ENCODE results near the gene SMAD7. TPM values are rescaled to one million over a fixed set of nuclear protein-coding genes. Genes with fewer than 3 reads are reported as not detected.
"Not testable (repeated sequence)": the region's sequence is repeated elsewhere in the genome, so short reads cannot be mapped to it uniquely, and the experiment has no call there.

Gene SMAD7
- polyA plus RNA-seq, 4 donors: 17.2 to 64.1 (median 21.2) TPM

- no peaks in the 10 kb centered on the region for H3K27me3 ChIP-seq (ENCODE audit: control insufficient read depth in 3 of 3, insufficient read depth in 3 of 3, low read length in 3 of 3)
- no peaks in the 10 kb centered on the region for H3K36me3 ChIP-seq (ENCODE audit: control insufficient read depth in 3 of 3, insufficient read depth in 2 of 3, low read depth in 1 of 3, low read length in 3 of 3)
- FAIRE-seq (no peak), DNase-seq (no peak)
- H3K4me3 ChIP-seq (ENCODE audit: low read depth in 1 of 3, low read length in 3 of 3): no peak overlapping the region
- WGBS, 3 donors: 87 to 92% (median 90%) methylated on average over 15 of the region's 15 CpGs
- no peak overlapping the region for H3K27ac ChIP-seq (ENCODE audit: low read depth in 1 of 3, low read length in 2 of 3)
- peaks cover 0 to 17% (median 0%) of the 10 kb centered on the region in 3 donors for H3K4me1 ChIP-seq (ENCODE audit: control insufficient read depth in 3 of 3, insufficient read depth in 2 of 3, low read depth in 1 of 3, low read length in 2 of 3)
- no peaks in the 10 kb centered on the region for H3K9me3 ChIP-seq (ENCODE audit: control insufficient read depth in 2 of 2, insufficient read depth in 1 of 2, low read depth in 1 of 2, low read length in 1 of 2)
These were observed 76.0 kb downstream of the SMAD7 start for GRCh38 chr18:48874701-48875162.

- Histone ChIP-seq H3K27ac (ENCODE audit: low read depth in 1 of 3, low read length in 2 of 3) (no peak overlapping the region), H3K4me1 (ENCODE audit: control insufficient read depth in 3 of 3, insufficient read depth in 2 of 3, low read depth in 1 of 3, low read length in 2 of 3) (peaks cover 0 to 14% (median 0%) of the 10 kb centered on the region in 3 donors), H3K27me3 (ENCODE audit: control insufficient read depth in 3 of 3, insufficient read depth in 3 of 3, low read length in 3 of 3) (no peaks in the 10 kb centered on the region), H3K9me3 (ENCODE audit: control insufficient read depth in 2 of 2, insufficient read depth in 1 of 2, low read depth in 1 of 2, low read length in 1 of 2) (no peaks in the 10 kb centered on the region), H3K4me3 (ENCODE audit: low read depth in 1 of 3, low read length in 3 of 3) (no peak overlapping the region), H3K36me3 (ENCODE audit: control insufficient read depth in 3 of 3, insufficient read depth in 2 of 3, low read depth in 1 of 3, low read length in 3 of 3) (no peaks in the 10 kb centered on the region)
- FAIRE-seq (no peak), DNase-seq (no peak)
- WGBS, 3 donors: 75 to 92% (median 81%) methylated on average over 5 of the region's 5 CpGs
These were observed 76.5 kb downstream of the SMAD7 start for GRCh38 chr18:48874233-48874632.

DNA sequence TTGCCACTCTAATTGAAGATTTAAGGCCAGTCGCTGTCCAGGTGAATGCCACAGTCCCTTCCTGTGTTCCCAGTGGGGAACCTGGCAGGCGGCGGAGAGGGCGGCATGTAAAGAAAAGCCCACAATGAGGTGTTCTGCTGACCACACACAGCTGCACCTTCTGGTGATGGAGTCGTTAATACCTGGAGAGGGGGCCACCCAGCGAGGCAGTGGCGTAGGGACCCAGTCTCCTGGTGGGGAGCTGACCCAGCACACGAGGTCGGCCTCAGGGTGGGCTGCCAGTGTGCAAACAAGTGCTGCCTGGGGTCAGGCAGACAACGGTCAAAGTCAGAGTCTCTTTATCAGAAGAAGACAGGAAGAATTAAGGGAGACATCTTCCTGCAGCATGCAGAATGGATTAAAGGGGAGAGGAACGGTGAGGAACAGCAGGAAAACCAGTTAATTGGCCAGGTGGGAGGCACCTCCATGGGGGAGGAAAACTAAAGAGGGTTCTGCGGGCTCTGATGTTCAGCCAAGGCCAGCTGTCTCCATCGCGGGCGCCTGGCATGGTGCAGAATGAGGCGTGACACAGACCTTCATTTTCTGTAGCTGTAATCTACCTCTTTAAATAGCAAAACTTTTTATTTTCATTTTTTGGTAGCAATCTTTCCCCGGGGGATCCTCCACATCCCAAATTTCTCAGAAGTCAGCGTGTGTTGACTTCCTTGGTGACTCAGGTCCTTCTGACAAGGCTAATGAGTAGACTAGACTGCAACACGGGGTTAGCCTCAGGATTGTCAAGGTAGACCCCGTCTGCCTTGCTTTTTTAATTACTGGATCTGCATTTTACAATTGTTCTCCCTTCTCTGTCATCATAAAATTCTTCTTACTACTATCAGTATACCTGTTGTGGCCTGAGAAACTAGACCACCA is 78.3 kb downstream of the SMAD7 start:
- no peaks in the 10 kb centered on the region for H3K9me3 ChIP-seq (ENCODE audit: control insufficient read depth in 2 of 2, insufficient read depth in 1 of 2, low read depth in 1 of 2, low read length in 1 of 2)
- H3K4me3 ChIP-seq (ENCODE audit: low read depth in 1 of 3, low read length in 3 of 3): no peak overlapping the region
- H3K36me3 ChIP-seq (ENCODE audit: control insufficient read depth in 3 of 3, insufficient read depth in 2 of 3, low read depth in 1 of 3, low read length in 3 of 3): no peaks in the 10 kb centered on the region
- FAIRE-seq: no peak
- no peaks in the 10 kb centered on the region for H3K27me3 ChIP-seq (ENCODE audit: control insufficient read depth in 3 of 3, insufficient read depth in 3 of 3, low read length in 3 of 3)
- WGBS, 3 donors: 78 to 87% (median 83%) methylated on average over 20 of the region's 20 CpGs
- no peak overlapping the region for H3K27ac ChIP-seq (ENCODE audit: low read depth in 1 of 3, low read length in 2 of 3)
- DNase-seq: no peak
- H3K4me1 ChIP-seq (ENCODE audit: control insufficient read depth in 3 of 3, insufficient read depth in 2 of 3, low read depth in 1 of 3, low read length in 2 of 3): peaks cover 0 to 14% (median 0%) of the 10 kb centered on the region in 3 donors

DNA sequence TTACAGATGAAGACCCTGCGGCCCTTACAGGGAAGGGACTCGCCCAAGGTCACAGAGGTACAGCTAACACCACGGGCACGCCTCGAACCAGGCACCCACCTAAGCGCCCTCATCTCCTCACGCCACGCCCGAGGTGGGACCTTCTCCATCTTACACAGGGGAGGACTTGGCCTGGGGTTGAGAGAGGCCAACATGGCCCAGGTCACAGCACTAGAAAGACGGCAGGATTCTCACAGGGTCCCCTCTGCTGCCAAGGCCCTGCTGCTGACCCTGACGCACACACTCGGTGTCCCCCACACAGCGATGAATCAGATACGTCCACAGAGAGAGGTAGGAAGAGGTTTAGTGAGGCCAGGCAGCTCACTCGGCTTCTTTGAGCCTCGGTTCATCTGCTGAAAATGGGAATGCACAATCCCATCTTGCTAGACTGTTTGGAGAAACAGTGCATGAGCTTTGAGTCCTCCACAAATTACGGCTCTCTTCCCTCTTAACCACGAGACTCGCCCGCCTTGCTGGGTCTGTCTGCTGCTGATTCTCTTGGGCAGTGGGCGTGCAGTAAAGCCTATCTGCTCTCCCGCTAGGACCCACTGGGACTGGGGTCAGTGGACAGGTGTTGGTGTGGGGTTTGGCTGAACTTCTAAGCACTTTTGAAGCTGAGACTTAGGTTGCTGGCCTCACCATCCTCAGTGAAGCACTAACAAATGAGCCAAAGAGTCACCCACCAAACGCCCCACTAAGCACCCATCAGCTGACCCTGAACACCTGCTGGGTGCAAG is 79.2 kb downstream of the SMAD7 start:
- Histone ChIP-seq H3K4me3 (ENCODE audit: low read depth in 1 of 3, low read length in 3 of 3) (no peak overlapping the region), H3K36me3 (ENCODE audit: control insufficient read depth in 3 of 3, insufficient read depth in 2 of 3, low read depth in 1 of 3, low read length in 3 of 3) (no peaks in the 10 kb centered on the region), H3K27ac (ENCODE audit: low read depth in 1 of 3, low read length in 2 of 3) (no peak overlapping the region), H3K9me3 (ENCODE audit: control insufficient read depth in 2 of 2, insufficient read depth in 1 of 2, low read depth in 1 of 2, low read length in 1 of 2) (no peaks in the 10 kb centered on the region), H3K27me3 (ENCODE audit: control insufficient read depth in 3 of 3, insufficient read depth in 3 of 3, low read length in 3 of 3) (no peaks in the 10 kb centered on the region), H3K4me1 (ENCODE audit: control insufficient read depth in 3 of 3, insufficient read depth in 2 of 3, low read depth in 1 of 3, low read length in 2 of 3) (peaks cover 0 to 14% (median 0%) of the 10 kb centered on the region in 3 donors)
- no peak for FAIRE-seq
- WGBS, 3 donors: 84 to 90% (median 85%) methylated on average over 23 of the region's 23 CpGs
- DNase-seq: no peak

DNA sequence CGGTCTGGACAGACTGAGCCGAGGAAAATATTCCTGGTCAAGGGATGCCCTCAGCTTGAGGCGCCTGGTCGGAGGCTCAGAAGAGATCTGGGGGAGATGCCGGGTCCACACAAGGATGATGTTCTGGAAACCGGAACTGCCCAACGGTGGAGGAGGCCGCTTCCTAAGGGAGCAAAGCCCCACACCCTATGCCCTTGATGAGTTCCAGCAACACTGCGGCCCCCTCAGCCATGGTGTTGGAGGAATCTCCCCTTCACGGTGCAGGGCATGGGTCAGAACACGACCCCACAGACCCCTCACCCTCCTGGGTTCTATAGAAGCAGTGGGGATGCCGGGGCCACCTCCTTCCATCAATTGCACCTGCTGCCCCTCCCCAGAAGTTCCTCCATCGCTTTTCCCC is 79.8 kb downstream of the SMAD7 start:
- peaks cover 0 to 14% (median 0%) of the 10 kb centered on the region in 3 donors for H3K4me1 ChIP-seq (ENCODE audit: control insufficient read depth in 3 of 3, insufficient read depth in 2 of 3, low read depth in 1 of 3, low read length in 2 of 3)
- not testable (repeated sequence) for H3K9me3 ChIP-seq (ENCODE audit: control insufficient read depth in 2 of 2, insufficient read depth in 1 of 2, low read depth in 1 of 2, low read length in 1 of 2); H3K27me3 ChIP-seq (ENCODE audit: control insufficient read depth in 3 of 3, insufficient read depth in 3 of 3, low read length in 3 of 3); FAIRE-seq; DNase-seq; H3K4me3 ChIP-seq (ENCODE audit: low read depth in 1 of 3, low read length in 3 of 3); H3K27ac ChIP-seq (ENCODE audit: low read depth in 1 of 3, low read length in 2 of 3); H3K36me3 ChIP-seq (ENCODE audit: control insufficient read depth in 3 of 3, insufficient read depth in 2 of 3, low read depth in 1 of 3, low read length in 3 of 3)
- WGBS, 3 donors: 90 to 91% (median 91%) methylated on average over 9 to 13 of the region's 13 CpGs

Data from small intestine (tissue), 7 donors.